Activated CD4-positive, alpha-beta T cell treated with anti-CD3 and anti-CD28 coated beads for 1 hour (primary cell): Measurements from ENCODE around the gene POLR2E.

Experiments used
- DNase-seq: peaks from one replicate; pipeline ENCODE4 v3.0.0-alpha.2; 2020

POLR2E gene

DNA sequence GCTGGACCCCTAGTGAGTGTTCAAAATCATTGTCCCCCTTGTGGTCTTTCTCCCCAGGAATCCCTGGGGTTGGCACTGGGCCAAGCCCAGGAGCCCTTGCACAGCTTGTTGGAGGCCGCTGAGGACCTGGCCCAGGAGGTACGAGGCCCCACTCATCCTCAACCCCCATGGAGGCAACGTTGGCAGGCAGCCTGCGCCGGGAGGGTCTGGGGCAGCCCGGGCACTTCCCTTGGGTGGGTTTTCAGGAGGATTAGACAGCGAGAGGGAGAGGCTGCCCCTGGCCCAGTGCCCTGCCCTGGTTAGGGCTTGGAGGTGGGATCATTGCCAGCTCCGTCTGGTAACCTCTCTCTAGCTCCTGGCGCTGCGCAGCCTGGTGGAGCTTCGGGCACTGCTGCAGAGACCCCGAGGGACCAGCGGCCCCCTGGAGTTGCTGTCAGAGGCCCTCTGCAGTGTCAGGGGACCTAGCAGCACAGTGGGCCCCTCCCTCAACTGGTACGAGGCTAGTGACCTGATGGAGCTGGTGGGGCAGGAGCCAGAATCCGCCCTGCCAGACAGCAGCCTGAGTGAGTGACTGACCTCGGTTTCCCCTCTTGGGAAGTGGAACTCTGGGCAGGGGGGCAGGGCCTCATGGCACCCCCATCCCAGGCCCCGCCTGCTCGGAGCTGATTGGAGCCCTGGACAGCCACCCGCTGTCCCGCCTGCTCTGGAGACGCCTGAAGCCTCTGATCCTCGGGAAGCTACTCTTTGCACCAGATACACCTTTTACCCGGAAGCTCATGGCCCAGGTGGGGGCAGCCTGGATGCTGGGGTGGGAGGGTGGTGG is 52.3 kb downstream of the POLR2E start:
- DNase-seq: no peak

- no peak for DNase-seq
Observed at GRCh38 chr19:1041835-1042685, 53.1 kb downstream of the POLR2E start.

GRCh38 chr19:1041272-1041834 is 53.8 kb downstream of the POLR2E start:
- no peak for DNase-seq

- peak; percentile 85 for DNase-seq
Observed at GRCh38 chr19:1040476-1041271, 54.5 kb downstream of the POLR2E start.

DNA sequence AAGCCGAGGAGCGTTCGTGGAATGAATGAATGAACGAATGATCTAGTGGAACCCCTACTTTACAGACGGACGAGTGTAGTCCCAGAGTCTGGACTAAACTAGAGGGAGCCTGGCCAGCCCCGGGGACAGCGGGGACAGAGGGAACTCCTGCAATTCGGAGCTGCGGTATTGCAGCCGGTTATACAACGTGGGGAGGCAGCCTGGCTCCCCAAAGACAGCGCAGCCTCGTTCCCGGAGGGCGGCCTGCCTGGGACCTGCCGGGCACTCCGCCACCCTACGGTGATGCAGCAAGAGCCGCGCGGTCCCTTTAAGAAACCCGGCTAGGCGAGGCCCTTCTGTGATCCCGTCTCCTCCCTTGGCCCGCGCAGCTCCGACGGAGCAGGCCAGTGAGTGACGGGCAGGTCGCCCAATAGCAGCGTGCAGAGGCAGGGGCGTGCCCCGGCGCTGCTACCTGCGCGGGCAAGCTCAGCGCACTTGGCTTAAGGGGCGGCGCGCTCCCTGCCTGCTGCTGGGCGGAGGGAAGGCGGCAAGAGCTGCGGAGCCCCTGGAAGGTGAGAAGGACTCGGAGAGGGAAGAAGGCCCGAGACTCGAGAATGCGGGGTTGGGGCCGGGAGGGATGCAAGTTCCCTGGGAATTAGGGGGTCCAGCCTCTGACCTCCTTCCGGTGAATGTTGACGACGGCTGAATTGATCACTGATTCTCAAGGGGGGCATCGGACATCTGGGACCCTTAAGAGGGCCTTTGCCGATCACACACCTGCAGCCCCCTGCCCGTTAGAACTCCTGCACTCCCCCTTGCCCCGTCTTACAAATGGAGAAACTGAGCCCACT is 55.3 kb downstream of the POLR2E start, which contains the start of gene ABCA7:
TSS of gene ABCA7 (plus strand) at position 462 of the 830 bp plus-strand sequence. CDS start 1,255 bp downstream, outside the sequence.
- peak; percentile 99 for DNase-seq

DNA sequence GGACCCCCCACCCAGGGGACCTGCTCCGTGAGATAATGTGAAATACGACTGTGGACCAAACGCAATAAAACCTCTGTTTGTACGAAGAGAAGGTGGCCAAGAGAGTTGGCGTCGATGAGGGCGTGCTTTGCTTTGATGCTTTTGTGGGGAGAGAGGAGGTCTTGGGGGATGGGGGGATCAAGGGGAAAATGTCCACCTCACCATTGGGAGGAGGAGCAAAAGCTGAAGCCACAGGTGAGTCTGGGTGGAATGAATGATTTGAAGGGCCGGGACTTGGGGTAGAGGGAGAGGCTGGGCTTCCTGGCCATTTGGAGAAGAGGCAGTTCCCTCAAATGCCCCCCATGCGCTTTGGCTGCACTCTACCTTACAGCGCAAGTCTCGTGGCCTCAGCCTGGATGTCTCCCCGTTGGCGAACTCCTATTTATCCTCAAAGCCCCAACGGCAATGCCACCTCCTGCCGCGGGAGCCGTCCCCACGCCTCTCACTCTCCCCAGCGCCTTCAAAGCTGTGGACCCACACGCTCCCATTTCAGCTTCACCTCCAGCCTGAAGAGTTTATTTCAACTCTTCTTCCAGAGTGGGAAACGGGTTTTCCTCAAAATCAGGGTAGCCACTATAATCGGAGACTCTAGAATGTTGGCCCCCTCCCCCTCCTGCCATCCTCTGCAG is 56.1 kb downstream of the POLR2E start:
- DNase-seq: no peak

GRCh38 chr19:1037621-1038064 is 57.5 kb downstream of the POLR2E start:
- no peak for DNase-seq
